ENCODE results near the gene SEPTIN3.

SEPTIN3 gene

DNA sequence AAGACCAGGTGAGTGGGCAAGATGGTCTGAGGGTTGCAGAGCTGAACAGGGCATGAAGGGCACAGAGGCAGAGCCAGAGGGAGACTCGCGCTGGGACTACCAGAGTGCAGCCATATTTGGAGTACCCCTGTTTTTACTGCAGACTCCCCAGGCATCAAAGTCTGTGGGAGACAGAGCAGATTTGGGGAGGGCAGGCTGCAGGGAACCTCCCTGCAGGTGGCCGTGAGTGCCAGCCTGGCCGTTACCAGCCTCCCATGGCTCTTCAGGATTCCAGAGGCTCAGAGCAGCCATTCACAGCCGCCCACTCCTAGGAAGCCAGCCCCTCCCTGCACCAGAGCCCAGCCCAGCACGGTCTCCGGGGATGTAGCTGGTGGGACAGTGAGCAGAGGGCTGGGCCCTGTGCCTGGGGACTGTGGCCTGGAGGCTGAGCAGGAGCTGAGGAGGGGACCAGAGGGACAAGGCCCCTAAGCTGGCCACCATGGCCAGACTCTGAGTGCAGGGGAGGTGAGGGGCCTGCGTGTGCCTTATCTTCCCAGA, at the start of gene SEPTIN3:
Gene SEPTIN3, plus strand, starts transcription at position 334 of the 537 bp plus-strand sequence. CDS start 2,050 bp downstream, outside the sequence.
- no peak for DNase-seq

GRCh38 chr22:41920271-41920976, 48.8 kb upstream of the SEPTIN3 start:
- no peak for DNase-seq

DNA sequence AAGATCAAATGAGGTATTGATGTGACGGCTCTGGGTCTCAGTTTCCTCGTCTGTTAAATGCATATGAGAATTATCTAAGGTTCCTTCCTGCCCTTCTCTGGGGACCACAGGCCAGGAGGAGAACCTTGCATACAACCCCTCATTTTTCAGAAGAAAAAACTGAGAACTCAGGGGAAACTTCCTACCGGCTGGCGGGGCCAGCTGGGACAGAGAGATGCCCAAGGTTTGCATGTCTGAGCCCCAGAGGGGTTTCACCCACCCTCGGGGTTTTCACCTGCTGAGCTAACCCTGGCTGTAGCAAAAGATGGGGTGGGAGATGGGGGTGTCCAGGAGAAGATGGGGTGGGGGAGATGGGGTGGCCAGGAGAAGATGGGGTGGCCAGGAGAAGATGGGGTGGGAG, 46.9 kb upstream of the SEPTIN3 start:
- DNase-seq, result no peak

DNA sequence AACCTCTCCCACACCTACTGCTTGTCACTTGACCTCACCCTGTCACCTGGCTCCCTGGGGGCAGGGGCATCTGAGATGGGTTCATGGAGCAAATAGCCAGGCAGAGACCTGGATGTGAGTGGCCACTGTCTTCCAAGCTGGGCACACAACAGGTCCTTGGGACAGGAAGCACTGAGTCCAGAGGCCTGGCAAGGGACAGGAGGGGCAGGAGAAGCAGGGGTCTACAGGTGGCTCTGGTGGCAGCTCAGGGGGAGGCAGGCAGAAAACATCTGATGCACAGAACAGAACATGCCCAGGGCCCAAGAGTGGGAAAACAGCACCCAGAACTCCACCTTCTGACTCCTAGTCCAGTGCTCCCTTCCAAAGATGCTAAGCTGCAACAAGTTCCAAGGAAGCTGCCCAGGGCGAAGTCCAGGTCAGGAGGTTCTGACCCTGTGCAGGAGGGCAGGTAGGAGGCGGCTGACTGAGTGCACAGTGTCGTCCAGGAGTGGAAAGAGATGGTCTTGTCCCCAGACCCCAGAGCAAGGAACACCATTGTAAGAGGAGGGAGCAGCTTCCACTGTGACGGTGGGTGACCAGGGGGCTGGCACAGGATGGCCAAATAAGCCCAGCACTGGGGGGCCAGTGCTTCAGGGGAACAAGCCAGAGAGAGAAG, 46.2 kb upstream of the SEPTIN3 start:
- no peak for DNase-seq

DNA sequence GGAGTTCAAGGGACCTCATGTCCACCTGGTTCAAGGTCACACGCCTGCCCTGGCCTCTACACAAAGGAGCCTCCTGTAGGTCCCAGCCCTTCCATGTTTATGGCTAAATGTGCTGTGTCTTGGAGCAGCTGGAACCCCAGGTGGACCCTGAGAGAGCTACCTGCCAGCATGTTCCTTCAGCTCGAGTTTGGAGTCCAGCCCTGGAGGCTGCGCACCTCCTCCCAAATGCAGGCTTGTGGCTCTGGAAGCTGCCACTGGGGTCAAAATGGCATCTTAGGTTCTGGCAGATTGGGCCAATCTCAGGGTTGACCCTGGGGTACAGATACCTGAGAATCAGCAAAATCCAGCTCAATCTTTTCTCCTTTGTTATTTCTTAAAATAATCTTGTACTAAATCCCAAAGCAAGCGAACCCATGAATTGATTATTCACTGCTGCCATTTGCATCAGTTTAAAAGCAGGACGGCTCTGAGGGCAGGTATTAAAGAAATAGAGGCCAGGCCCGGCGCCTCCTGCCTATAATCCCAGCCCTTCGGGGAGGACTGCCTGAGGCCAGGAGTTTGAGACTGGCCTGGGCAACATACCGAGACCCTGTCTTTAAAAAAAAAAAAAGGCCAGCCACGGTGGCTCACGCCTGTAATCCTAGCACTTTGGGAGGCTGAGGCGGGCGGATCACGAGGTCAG, 45.5 kb upstream of the SEPTIN3 start:
- no peak for DNase-seq

GRCh38 chr22:41925783-41926460, 43.3 kb upstream of the SEPTIN3 start:
- DNase-seq, result peak; percentile 64

DNA sequence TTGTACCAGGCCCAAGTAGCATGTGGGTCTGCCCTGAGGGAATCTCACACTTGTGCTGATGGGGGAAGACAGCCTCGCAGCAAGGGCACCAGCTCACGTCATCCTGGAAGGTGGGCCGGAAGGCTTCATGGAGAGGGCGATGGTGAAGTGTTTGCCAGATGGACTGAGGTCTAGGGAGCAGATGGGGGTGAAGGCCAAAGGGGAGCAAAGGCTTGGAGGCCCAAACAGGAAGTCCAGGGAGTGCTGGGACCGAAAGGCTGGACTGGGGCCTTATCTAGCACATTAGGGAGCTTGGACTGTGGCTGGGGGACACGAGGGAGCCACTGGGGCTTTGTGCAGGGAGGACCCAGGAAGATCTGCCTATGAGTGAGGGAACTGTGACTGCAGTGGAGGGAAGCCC, 41.4 kb upstream of the SEPTIN3 start:
- DNase-seq, result no peak

GRCh38 chr22:41928593-41929417, 40.4 kb upstream of the SEPTIN3 start:
- no peak for DNase-seq

GRCh38 chr22:41929418-41929810, 39.8 kb upstream of the SEPTIN3 start:
- DNase-seq, result no peak

DNA sequence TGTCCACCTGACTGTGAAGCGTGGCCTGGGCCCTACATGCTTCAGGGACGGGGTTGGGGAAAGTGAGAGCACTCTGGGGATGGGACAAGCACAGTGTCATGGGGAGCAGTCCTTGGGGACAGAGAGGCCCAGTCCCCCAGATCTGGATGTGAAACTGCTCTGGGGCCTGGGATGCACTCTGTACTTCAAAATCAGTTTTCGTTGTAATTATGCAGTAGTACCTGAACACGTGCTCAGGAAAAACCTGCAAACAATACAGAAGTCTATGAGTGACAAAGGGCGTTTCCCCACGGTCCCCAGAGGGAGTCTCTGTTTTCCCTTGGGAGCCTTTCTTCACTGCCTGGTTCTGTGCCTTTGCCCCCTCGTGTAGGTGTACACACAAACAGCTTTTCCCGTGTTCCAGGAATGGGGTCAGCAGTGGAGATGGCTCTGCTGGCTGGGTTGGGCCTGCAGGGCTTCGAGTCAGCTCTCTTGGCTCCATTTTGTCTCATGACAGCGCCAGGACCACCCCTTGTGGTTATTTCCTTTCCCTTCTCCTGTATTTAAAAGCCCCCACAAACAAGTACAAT, 37.5 kb upstream of the SEPTIN3 start:
- DNase-seq, result no peak

- no peak for DNase-seq
Measured at GRCh38 chr22:41932353-41932752, 36.9 kb upstream of the SEPTIN3 start.

DNA sequence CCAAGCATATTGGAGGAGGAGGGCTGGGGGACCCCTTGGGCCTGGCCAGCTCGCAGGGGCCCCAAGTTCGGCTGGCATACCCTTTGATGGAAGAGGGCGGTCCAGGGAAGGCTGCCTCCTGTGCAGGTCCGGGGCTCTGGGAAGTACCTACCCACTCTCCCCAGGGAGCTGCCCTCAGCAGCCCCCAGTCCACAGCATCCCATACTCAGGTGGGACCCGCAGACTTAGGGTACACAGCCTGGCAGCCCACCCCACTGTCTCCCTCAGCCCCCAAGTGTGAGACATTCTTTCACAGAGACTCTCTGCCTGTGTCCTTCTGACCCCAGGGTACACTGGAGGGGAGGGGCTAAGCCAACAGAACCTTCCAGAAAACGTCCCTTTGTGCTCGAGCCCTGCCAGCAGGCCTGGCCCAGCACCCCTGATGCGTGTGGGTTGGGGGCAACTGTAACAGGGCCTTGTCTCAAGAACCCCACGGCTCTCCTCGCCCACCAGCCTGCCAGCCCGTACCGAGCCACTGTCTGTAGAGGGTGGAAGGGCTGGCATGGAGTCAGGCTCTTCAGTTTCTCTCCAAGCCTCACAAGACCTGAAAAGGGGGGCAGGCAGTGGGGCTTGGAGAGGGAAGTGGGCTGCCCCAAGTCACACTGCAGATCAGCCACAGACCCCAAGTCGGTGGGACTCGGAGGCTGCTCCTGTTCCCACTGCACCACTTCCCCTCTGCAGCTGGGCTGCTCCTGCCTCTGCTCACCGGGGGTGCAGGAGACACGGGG, 35.6 kb upstream of the SEPTIN3 start:
- DNase-seq, result no peak

GRCh38 chr22:41934284-41935014, 34.8 kb upstream of the SEPTIN3 start:
- DNase-seq, result no peak

DNA sequence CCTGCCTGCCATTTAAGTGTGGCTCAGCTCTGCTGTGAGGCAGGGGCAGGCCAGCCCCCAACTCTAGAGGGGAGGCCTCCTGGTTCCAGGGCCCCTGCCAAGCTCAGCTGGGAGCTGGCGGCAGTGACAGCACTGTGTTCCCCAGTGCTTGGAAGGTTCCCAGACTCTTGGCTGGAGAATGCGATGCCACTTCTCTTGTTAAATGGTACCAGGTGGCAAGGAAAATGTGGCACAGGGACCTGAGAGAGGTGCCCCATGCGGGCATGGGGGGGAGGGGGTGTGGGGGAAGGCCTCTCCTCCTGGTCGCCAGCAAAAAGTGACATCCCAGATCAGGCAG, 34.3 kb upstream of the SEPTIN3 start:
- no peak for DNase-seq

DNA sequence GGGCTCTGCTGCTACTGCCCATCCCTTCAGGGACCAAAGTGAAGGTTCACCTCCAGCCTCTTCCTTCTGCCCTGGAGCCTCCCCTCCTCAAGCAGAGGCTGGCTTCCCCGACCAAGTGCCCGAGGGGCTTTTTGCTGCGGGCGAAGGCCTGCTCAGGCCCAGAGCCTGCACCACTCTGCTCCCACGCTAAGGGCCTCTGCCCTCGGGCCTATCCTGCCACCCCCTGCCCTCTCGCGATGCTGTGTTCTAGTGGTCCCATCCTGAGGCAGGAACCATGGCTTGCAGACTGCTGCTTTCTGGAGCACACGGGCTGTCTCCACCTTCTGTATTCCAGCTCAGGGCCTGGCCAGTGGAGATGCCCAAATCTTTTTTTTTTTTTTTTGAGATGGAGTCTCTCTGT, 33.7 kb upstream of the SEPTIN3 start:
- no peak for DNase-seq

DNA sequence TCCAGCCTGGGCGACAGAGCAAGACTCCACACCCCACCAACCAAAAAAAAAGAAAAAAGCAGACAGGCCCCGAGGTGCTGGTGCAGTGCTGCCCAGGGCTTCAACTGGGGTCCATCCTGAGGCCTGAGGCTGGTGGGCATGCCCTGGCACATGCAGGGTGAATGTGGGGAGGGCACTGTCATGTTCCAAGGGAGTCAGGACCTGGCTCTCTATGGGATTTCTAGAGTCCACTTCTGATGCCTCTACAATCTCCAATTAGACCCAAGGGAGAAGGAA, 32.4 kb upstream of the SEPTIN3 start:
- DNase-seq, result no peak

GRCh38 chr22:41939981-41940831, 29.0 kb upstream of the SEPTIN3 start:
- DNase-seq, result no peak

- peak; percentile 78 for DNase-seq
Measured at GRCh38 chr22:41940832-41941765, 28.1 kb upstream of the SEPTIN3 start.
